Measurements from ENCODE around the gene NME9. TPM values are rescaled to one million over a fixed set of nuclear protein-coding genes. Genes with fewer than 3 reads are reported as not detected.

The NME9 gene
- total RNA-seq (not detected in 2 replicates), polyA plus RNA-seq (not detected in 2 replicates), polyA minus RNA-seq (ENCODE audit: low replicate concordance) (not detected in 2 replicates)
- 0.07 and 0.10 TPM in 2 replicates for polyA plus RNA-seq (2012)

- Histone ChIP-seq H3K9ac (ENCODE audit: insufficient read depth, low read length) (peak within 1 kb of the TSS; percentile 55), H3K4me3 (replicated peaks in 1 of 4; ENCODE audit: control extremely low read depth in 1 of 4, insufficient read depth in 1 of 4, low read depth in 3 of 4, low read length in 4 of 4) (peak within 1 kb of the TSS; percentile 52 to 69 (median 60)), H2AFZ (ENCODE audit: low read length) (peak within 1 kb of the TSS; percentile 46), H3K36me3 (ENCODE audit: control insufficient read depth, insufficient read depth, low read length) (no peaks in the 10 kb centered on the region), H3K79me2 (ENCODE audit: control insufficient read depth, insufficient read depth, low read length) (no peaks in the 10 kb centered on the region), H4K20me1 (ENCODE audit: control insufficient read depth, extremely low read depth, insufficient read depth, low read length) (no peaks in the 10 kb centered on the region), H3K27me3 (ENCODE audit: control insufficient read depth, insufficient read depth, low read length) (no peaks in the 10 kb centered on the region), H3K4me1 (ENCODE audit: control insufficient read depth, extremely low read depth, insufficient read depth, low read length) (no peaks in the 10 kb centered on the region), H3K27ac (ENCODE audit: insufficient read depth, low read length) (no peak within 1 kb of the TSS), H3K4me2 (ENCODE audit: extremely low read depth, insufficient read depth, low read length) (peak within 1 kb of the TSS; percentile 96), H3K9me3 (ENCODE audit: control insufficient read depth, insufficient read depth, low read depth, low read length) (no peaks in the 10 kb centered on the region)
- peak; percentile 71 to 81 for DNase-seq (ENCODE audit: low read depth in 2 of 2)
- no peak for TF ChIP-seq EZH2 (IDR thresholded peaks at IDR 0.05; ENCODE audit: low read length, missing control alignments)
- peak; percentile 56 to 77 for TF ChIP-seq CTCF (conservative IDR thresholded peaks at IDR 0.05 in 1 of 2, IDR thresholded peaks at IDR 0.05 in 1 of 2; ENCODE audit: low read depth in 1 of 2, low read length in 2 of 2)
Observed at GRCh38 chr3:138329127-138329983, at the start of gene NME9. TSS of gene NME9 (minus strand) at chr3:138329851. CDS start at chr3:138329335, 516 bp downstream.

GRCh38 chr3:138378990-138379389 is 49.3 kb upstream of the NME9 start:
- TF ChIP-seq EZH2 (IDR thresholded peaks at IDR 0.05; ENCODE audit: low read length, missing control alignments): no peak
- TF ChIP-seq CTCF (conservative IDR thresholded peaks at IDR 0.05 in 1 of 2, IDR thresholded peaks at IDR 0.05 in 1 of 2; ENCODE audit: low read depth in 1 of 2, low read length in 2 of 2): no peak
- Histone ChIP-seq H2AFZ (ENCODE audit: low read length) (no peak overlapping the region), H3K4me1 (ENCODE audit: control insufficient read depth, extremely low read depth, insufficient read depth, low read length) (no peaks in the 10 kb centered on the region), H3K4me3 (replicated peaks in 1 of 4; ENCODE audit: control extremely low read depth in 1 of 4, insufficient read depth in 1 of 4, low read depth in 3 of 4, low read length in 4 of 4) (no peak overlapping the region), H3K36me3 (ENCODE audit: control insufficient read depth, insufficient read depth, low read length) (no peaks in the 10 kb centered on the region), H3K4me2 (ENCODE audit: extremely low read depth, insufficient read depth, low read length) (no peak overlapping the region), H3K79me2 (ENCODE audit: control insufficient read depth, insufficient read depth, low read length) (no peaks in the 10 kb centered on the region), H4K20me1 (ENCODE audit: control insufficient read depth, extremely low read depth, insufficient read depth, low read length) (no peaks in the 10 kb centered on the region), H3K27me3 (ENCODE audit: control insufficient read depth, insufficient read depth, low read length) (no peaks in the 10 kb centered on the region), H3K9ac (ENCODE audit: insufficient read depth, low read length) (no peak overlapping the region), H3K27ac (ENCODE audit: insufficient read depth, low read length) (no peak overlapping the region), H3K9me3 (ENCODE audit: control insufficient read depth, insufficient read depth, low read depth, low read length) (no peaks in the 10 kb centered on the region)
- DNase-seq (ENCODE audit: low read depth in 2 of 2): no peak

GRCh38 chr3:138378331-138378730 is 48.7 kb upstream of the NME9 start:
- Histone ChIP-seq H2AFZ (ENCODE audit: low read length) (no peak overlapping the region), H3K9me3 (ENCODE audit: control insufficient read depth, insufficient read depth, low read depth, low read length) (no peaks in the 10 kb centered on the region), H3K36me3 (ENCODE audit: control insufficient read depth, insufficient read depth, low read length) (no peaks in the 10 kb centered on the region), H3K4me1 (ENCODE audit: control insufficient read depth, extremely low read depth, insufficient read depth, low read length) (no peaks in the 10 kb centered on the region), H4K20me1 (ENCODE audit: control insufficient read depth, extremely low read depth, insufficient read depth, low read length) (no peaks in the 10 kb centered on the region), H3K27me3 (ENCODE audit: control insufficient read depth, insufficient read depth, low read length) (no peaks in the 10 kb centered on the region), H3K79me2 (ENCODE audit: control insufficient read depth, insufficient read depth, low read length) (no peaks in the 10 kb centered on the region), H3K4me2 (ENCODE audit: extremely low read depth, insufficient read depth, low read length) (no peak overlapping the region), H3K4me3 (replicated peaks in 1 of 4; ENCODE audit: control extremely low read depth in 1 of 4, insufficient read depth in 1 of 4, low read depth in 3 of 4, low read length in 4 of 4) (no peak overlapping the region), H3K27ac (ENCODE audit: insufficient read depth, low read length) (no peak overlapping the region), H3K9ac (ENCODE audit: insufficient read depth, low read length) (no peak overlapping the region)
- no peak for TF ChIP-seq EZH2 (IDR thresholded peaks at IDR 0.05; ENCODE audit: low read length, missing control alignments)
- TF ChIP-seq CTCF (conservative IDR thresholded peaks at IDR 0.05 in 1 of 2, IDR thresholded peaks at IDR 0.05 in 1 of 2; ENCODE audit: low read depth in 1 of 2, low read length in 2 of 2): no peak
- DNase-seq (ENCODE audit: low read depth in 2 of 2): no peak
